Ascending aorta (tissue), 2 donors: ENCODE data around the gene CLSTN2. TPM values are rescaled to one million over a fixed set of nuclear protein-coding genes. Genes with fewer than 3 reads are reported as not detected.

ENCODE experiments used
- DNase-seq, 2 donors: peaks; one replicate each; pipeline ENCODE4 v3.0.0-alpha.2; 2019; ENCODE audit warnings: low spot score in 2 of 2
- H3K27ac ChIP-seq, 2 donors: fragments of 200-600 bp; sonication (generic); one replicate each; pipeline ENCODE4 v1.5.1; 2016 to 2017; ENCODE audit warnings: mild to moderate bottlenecking in 1 of 2
- H3K27me3 ChIP-seq: fragments of 200-600 bp; sonication (generic); one replicate; pipeline ENCODE4 v1.5.1; 2017
- H3K36me3 ChIP-seq, 2 donors: fragments of 200-600 bp; sonication (generic); one replicate each; pipeline ENCODE4 v1.5.1; 2016
- H3K4me1 ChIP-seq, 2 donors: fragments of 200-600 bp; sonication (generic); one replicate each; pipeline ENCODE4 v1.5.1; 2016 to 2017; ENCODE audit warnings: mild to moderate bottlenecking in 1 of 2
- H3K4me3 ChIP-seq, 2 donors: fragments of 200-600 bp; sonication (generic); one replicate each; pipeline ENCODE4 v1.5.1; 2016 to 2017; ENCODE audit warnings: mild to moderate bottlenecking in 1 of 2
- H3K9me3 ChIP-seq, 2 donors: fragments of 200-600 bp; sonication (generic); one replicate each; pipeline ENCODE4 v1.5.1; 2016
- CTCF ChIP-seq, 3 experiments: fragments of 200-600 bp in 2 of 3; fragments of 450-650 bp in 1 of 3; sonication (generic) in 2 of 3; IDR thresholded peaks; one replicate each; pipeline ENCODE4 v1.5.1; 2016 to 2019; ENCODE audit warnings: antibody characterized with exemption in 3 of 3, mild to moderate bottlenecking in 1 of 3, moderate library complexity in 1 of 3
- intact Hi-C: fragments of 100-400 bp; cut with DNase I; formaldehyde crosslinking; loops from one replicate; pipeline ENCODE4 v1.15.1; 2023
- total RNA-seq: library from RNA; depleted of rRNA; stranded (reverse); fragments of >200 nt; gene quantifications from one replicate; pipeline ENCODE4 v1.1.0, GENCODE V29; 2016

Gene CLSTN2
- total RNA-seq, 1 donor from 2014 or later, result 65.8 TPM

GRCh38 chr3:140189976-140190375 is 255.0 kb downstream of the CLSTN2 start:
- H3K4me3 ChIP-seq, result no peak overlapping the region
- H3K27me3 ChIP-seq, result no peaks in the 10 kb centered on the region
- no peak overlapping the region for H3K27ac ChIP-seq
- intact Hi-C loops, result no loop called here
- H3K4me1 ChIP-seq, result peaks cover 5 to 13% of the 10 kb centered on the region in 2 donors
- H3K36me3 ChIP-seq, result no peaks in the 10 kb centered on the region
- peaks cover 0 to 5% of the 10 kb centered on the region in 2 donors for H3K9me3 ChIP-seq
- no peak for DNase-seq
- TF ChIP-seq CTCF (IDR thresholded peaks at IDR 0.05), result no peak

GRCh38 chr3:140196970-140197369 is 262.0 kb downstream of the CLSTN2 start:
- intact Hi-C loops, result no loop called here
- H3K27ac ChIP-seq, result no peak overlapping the region
- H3K4me1 ChIP-seq, result no peaks in the 10 kb centered on the region
- H3K4me3 ChIP-seq, result no peak overlapping the region
- no peak for TF ChIP-seq CTCF (IDR thresholded peaks at IDR 0.05)
- no peak for DNase-seq
- H3K36me3 ChIP-seq, result no peaks in the 10 kb centered on the region
- peaks cover 0 to 5% of the 10 kb centered on the region in 2 donors for H3K9me3 ChIP-seq
- H3K27me3 ChIP-seq, result no peaks in the 10 kb centered on the region

- H3K27ac ChIP-seq, result no peak overlapping the region
- intact Hi-C loops, result no loop called here
- DNase-seq, result no peak
Measured at GRCh38 chr3:140198242-140198641, 263.3 kb downstream of the CLSTN2 start.

GRCh38 chr3:140199008-140199407 is 264.0 kb downstream of the CLSTN2 start:
- no peaks in the 10 kb centered on the region for H3K4me1 ChIP-seq
- H3K27me3 ChIP-seq, result no peaks in the 10 kb centered on the region
- H3K4me3 ChIP-seq, result no peak overlapping the region
- H3K9me3 ChIP-seq, result no peaks in the 10 kb centered on the region
- no peak for TF ChIP-seq CTCF (IDR thresholded peaks at IDR 0.05)
- intact Hi-C loops, result no loop called here
- H3K27ac ChIP-seq, result no peak overlapping the region
- no peak for DNase-seq
- H3K36me3 ChIP-seq, result no peaks in the 10 kb centered on the region

More at GRCh38 chr3:140198242-140198641, 263.3 kb downstream of the CLSTN2 start:
- TF ChIP-seq CTCF (IDR thresholded peaks at IDR 0.05), result no peak
- Histone ChIP-seq H3K4me3 (no peak overlapping the region), H3K36me3 (no peaks in the 10 kb centered on the region), H3K4me1 (no peaks in the 10 kb centered on the region), H3K9me3 (peaks cover 0 to 5% of the 10 kb centered on the region in 2 donors), H3K27me3 (no peaks in the 10 kb centered on the region)

GRCh38 chr3:140199743-140200142 is 264.8 kb downstream of the CLSTN2 start:
- Histone ChIP-seq H3K36me3 (no peaks in the 10 kb centered on the region), H3K27ac (no peak overlapping the region), H3K4me1 (no peaks in the 10 kb centered on the region), H3K27me3 (no peaks in the 10 kb centered on the region), H3K9me3 (no peaks in the 10 kb centered on the region), H3K4me3 (no peak overlapping the region)
- TF ChIP-seq CTCF (IDR thresholded peaks at IDR 0.05), result no peak
- intact Hi-C loops, result no loop called here
- no peak for DNase-seq

- DNase-seq, result no peak
- intact Hi-C loops, result no loop called here
- no peak overlapping the region for H3K4me3 ChIP-seq
- TF ChIP-seq CTCF (IDR thresholded peaks at IDR 0.05), result no peak
- H3K27ac ChIP-seq, result no peak overlapping the region
- no peaks in the 10 kb centered on the region for H3K27me3 ChIP-seq
- no peaks in the 10 kb centered on the region for H3K36me3 ChIP-seq
- no peaks in the 10 kb centered on the region for H3K4me1 ChIP-seq
- H3K9me3 ChIP-seq, result no peaks in the 10 kb centered on the region
Measured at GRCh38 chr3:140203510-140203909, 268.5 kb downstream of the CLSTN2 start.
